BLaER1 treated with 17β-estradiol and CSF1 and Interleukin-3, amounts not matched to agents 10 nM and 100 nM (cell line): Measurements from ENCODE around the gene UBE2H.

Experiments used
- H3K27ac ChIP-seq, 11 experiments: shearing (Covaris generic); formaldehyde crosslinking; 2 replicates each; pipeline ENCODE4 v1.8.1; 2022
- H3K27me3 ChIP-seq, 11 experiments: shearing (Covaris generic); formaldehyde crosslinking; 2 replicates each; pipeline ENCODE4 v1.8.1; 2022
- H3K36me3 ChIP-seq, 11 experiments: shearing (Covaris generic); formaldehyde crosslinking; 2 replicates each; pipeline ENCODE4 v1.8.1; 2022
- H3K4me1 ChIP-seq, 10 experiments: shearing (Covaris generic); formaldehyde crosslinking; 2 replicates each; pipeline ENCODE4 v1.8.1; 2022
- H3K4me2 ChIP-seq, 11 experiments: shearing (Covaris generic); formaldehyde crosslinking; 2 replicates each; pipeline ENCODE4 v1.8.1; 2022
- H3K4me3 ChIP-seq, 10 experiments: shearing (Covaris generic); formaldehyde crosslinking; 2 replicates each; pipeline ENCODE4 v1.8.1; 2022
- H3K9ac ChIP-seq, 11 experiments: shearing (Covaris generic); formaldehyde crosslinking; 2 replicates each; pipeline ENCODE4 v1.8.1; 2022
- H3K9me3 ChIP-seq, 11 experiments: shearing (Covaris generic); formaldehyde crosslinking; replicated peaks in 1 of 11; 2 replicates each; pipeline ENCODE4 v1.8.1; 2022
- H4K20me1 ChIP-seq, 11 experiments: shearing (Covaris generic); formaldehyde crosslinking; 2 replicates each; pipeline ENCODE4 v1.8.1; 2022
- Cebpa-rat ChIP-seq, 11 experiments: shearing (Covaris generic); IDR thresholded peaks; 2 replicates each; pipeline ENCODE4 v1.8.1; 2022

Gene UBE2H

DNA sequence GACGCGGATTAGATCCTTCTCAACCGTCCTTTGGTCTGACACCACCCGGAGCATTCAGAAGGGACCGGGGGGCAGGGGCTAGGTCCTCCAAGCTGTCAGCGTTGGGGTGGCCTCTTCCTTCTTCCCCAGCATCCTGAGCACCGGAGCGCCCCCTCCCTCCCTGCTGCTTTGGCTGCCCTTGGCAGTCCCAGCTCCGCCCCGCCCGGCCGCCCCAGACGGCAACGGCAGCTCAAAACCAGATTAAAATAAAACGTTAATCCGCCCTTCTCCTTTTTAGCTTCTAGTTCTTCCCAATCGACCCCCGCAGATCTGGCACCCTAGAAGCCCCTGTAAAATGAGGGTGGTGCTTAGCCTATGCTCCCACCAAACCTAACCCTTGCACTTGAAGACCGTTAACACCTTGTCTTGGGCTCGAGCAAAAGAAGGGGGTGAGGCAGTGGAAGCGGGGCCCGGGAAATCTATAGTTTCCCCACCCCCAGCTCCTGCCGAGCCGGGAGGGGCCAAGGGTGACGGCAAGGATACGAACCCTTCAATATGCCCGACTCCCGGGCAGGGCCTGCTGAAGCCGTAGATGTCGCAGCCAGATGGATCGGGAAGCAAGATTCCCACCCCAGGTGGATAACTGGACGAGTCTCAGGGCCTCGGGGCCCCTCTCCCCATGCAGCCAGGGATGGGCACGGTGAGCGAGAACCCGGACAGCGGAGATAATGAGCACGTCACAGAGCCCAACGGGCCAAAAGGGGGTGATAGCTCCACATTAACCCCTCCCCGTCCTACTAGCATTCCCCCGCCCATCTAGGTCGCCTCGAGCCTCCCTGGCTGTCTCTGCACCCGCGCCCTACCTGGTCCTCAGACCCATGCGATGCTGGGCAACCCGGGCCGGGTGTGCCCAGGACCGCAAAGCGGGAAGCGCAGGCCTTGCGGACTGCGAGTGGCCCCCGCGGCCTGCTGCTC, 171.5 kb downstream of the UBE2H start:
- H3K4me2 ChIP-seq = peak overlapping the region; percentile 81 to 99 (median 98)
- H3K27ac ChIP-seq = no peak overlapping the region
- peaks cover 0 to 91% (median 87%) of the 10 kb centered on the region in 11 experiments; a peak in 19 of 22 replicates for H4K20me1 ChIP-seq
- no peaks in the 10 kb centered on the region for H3K36me3 ChIP-seq
- peak overlapping the region in 2 of 11 experiments; percentile 19 to 38; a peak in 2 of 22 replicates for H3K9ac ChIP-seq
- peak overlapping the region; percentile 50 to 75 (median 63) for H3K4me3 ChIP-seq
- no peak for TF ChIP-seq Cebpa-rat (IDR thresholded peaks at IDR 0.05)
- H3K27me3 ChIP-seq = peaks cover 100% of the 10 kb centered on the region in 11 experiments
- peaks cover 0 to 22% (median 9%) of the 10 kb centered on the region in 11 experiments; a peak in 10 of 22 replicates for H3K9me3 ChIP-seq
- peaks cover 41 to 75% (median 57%) of the 10 kb centered on the region in 10 experiments for H3K4me1 ChIP-seq
